A549 (cell line): ENCODE results near the gene NRN1L. TPM values are rescaled to one million over a fixed set of nuclear protein-coding genes. Genes with fewer than 3 reads are reported as not detected.

Experiments
- ATAC-seq, 2 experiments: fragments of 200-7000 bp in 1 of 2; fragments of >200 bp in 1 of 2; cut with Nextera tagmentation in 1 of 2; cut with Tn5 transposase in 1 of 2; 3 replicates each; pipeline versions ENCODE4 v1.8.0 to v1.9.1; 2018 to 2020; ENCODE audit warnings: mild to moderate bottlenecking in 1 of 2, moderate library complexity in 1 of 2
- CTCF ChIA-PET: fragments of 300-600 bp; sonication (Branson Sonifier 250); formaldehyde crosslinking; extraction: SDS; loops from one replicate; lab custom pipeline; 2021; ENCODE audit warnings: antibody characterized with exemption, inconsistent platforms; lab: Yijun Ruan, JAX
- POLR2A ChIA-PET: fragments of 350-600 bp; formaldehyde crosslinking; extraction: SDS; loops from one replicate; lab custom pipeline; 2021; ENCODE audit warnings: antibody characterized with exemption, inconsistent platforms; lab: Yijun Ruan, JAX
- DNase-seq, 2 experiments: peaks; one replicate each; pipeline versions ENCODE4 v3.0.0 to v3.0.0-alpha.2; 2011 to 2016; ENCODE audit warnings: low read depth in 1 of 2, low spot score in 1 of 2
- FAIRE-seq: peaks from 2 replicates; lab custom pipeline; 2011; peaks lifted over from hg19 to GRCh38; lab: Jason Lieb, UNC
- H3K27ac ChIP-seq, 2 experiments: fragments of >200 bp; sonication (Bioruptor Twin); formaldehyde crosslinking; 3 replicates each; pipeline ENCODE4 v1.5.1; 2016 to 2017
- H3K4me1 ChIP-seq: fragments of >200 bp; sonication (Bioruptor Twin); formaldehyde crosslinking; 3 replicates; pipeline ENCODE4 v1.6.1; 2016
- H3K4me2 ChIP-seq: fragments of >200 bp; sonication (Bioruptor Twin); formaldehyde crosslinking; 3 replicates; pipeline ENCODE4 v1.6.1; 2016
- H3K4me3 ChIP-seq: fragments of >200 bp; sonication (Bioruptor Twin); formaldehyde crosslinking; 3 replicates; pipeline ENCODE4 v1.5.1; 2016
- H3K9me3 ChIP-seq: fragments of >200 bp; sonication (Bioruptor Twin); formaldehyde crosslinking; 3 replicates; pipeline ENCODE4 v1.6.1; 2016
- CBX8 ChIP-seq: fragments of 200-600 bp; sonication (generic); IDR thresholded peaks from 2 replicates; pipeline ENCODE4 v1.6.1; 2016
- CEBPB ChIP-seq, 2 experiments: fragments of >200 bp in 1 of 2; sonication (Bioruptor Twin) in 1 of 2; formaldehyde crosslinking in 1 of 2; IDR thresholded peaks; 2 replicates each; pipeline ENCODE4 v1.6.1; 2012 to 2016
- EHF ChIP-seq: fragments of 250-450 bp; sonication (Bioruptor Pico); IDR thresholded peaks from 2 replicates; pipeline ENCODE4 v1.5.0; 2020; ENCODE audit warnings: mild to moderate bottlenecking
- EP300 ChIP-seq, 2 experiments: fragments of >200 bp; sonication (Bioruptor Twin); formaldehyde crosslinking; IDR thresholded peaks; 2 replicates in 1 of 2; 3 replicates in 1 of 2; pipeline ENCODE4 v1.6.1; 2016 to 2017
- FOXS1 ChIP-seq: fragments of 250-450 bp; sonication (Bioruptor Pico); IDR thresholded peaks from 2 replicates; pipeline ENCODE4 v1.5.0; 2020; ENCODE audit warnings: mild to moderate bottlenecking, moderate library complexity
- GATA3 ChIP-seq: IDR thresholded peaks from 2 replicates; pipeline ENCODE4 v1.6.1; 2012; ENCODE audit warnings: borderline replicate concordance
- HOXA7 ChIP-seq: fragments of 250-450 bp; sonication (Bioruptor Pico); IDR thresholded peaks from 2 replicates; pipeline ENCODE4 v1.5.0; 2020; ENCODE audit warnings: mild to moderate bottlenecking, moderate library complexity
- JUN ChIP-seq, 2 experiments: fragments of >200 bp; sonication (Bioruptor Twin); formaldehyde crosslinking; IDR thresholded peaks; 2 replicates in 1 of 2; 3 replicates in 1 of 2; pipeline ENCODE4 v1.6.1; 2016 to 2017
- KDM1A ChIP-seq: fragments of 200-600 bp; sonication (generic); IDR thresholded peaks from 2 replicates; pipeline ENCODE4 v1.6.1; 2016; ENCODE audit warnings: low read depth, mild to moderate bottlenecking
- MAZ ChIP-seq: fragments of 150-350 bp; IDR thresholded peaks from 2 replicates; pipeline ENCODE4 v1.6.1; 2014; ENCODE audit warnings: antibody characterized with exemption, low read depth, low read length, borderline replicate concordance
- NPAS2 ChIP-seq: fragments of 250-450 bp; sonication (Bioruptor Pico); IDR thresholded peaks from 2 replicates; pipeline ENCODE4 v1.8.0; 2022; ENCODE audit warnings: mild to moderate bottlenecking, moderate library complexity, borderline replicate concordance
- PHF8 ChIP-seq: fragments of 200-600 bp; sonication (generic); IDR thresholded peaks from 2 replicates; pipeline ENCODE4 v1.6.1; 2016; ENCODE audit warnings: low read depth, mild to moderate bottlenecking, antibody characterized with exemption, moderate library complexity, borderline replicate concordance
- RAD21 ChIP-seq, 2 experiments: fragments of >200 bp in 1 of 2; sonication (Bioruptor Twin) in 1 of 2; formaldehyde crosslinking in 1 of 2; IDR thresholded peaks in 1 of 2; conservative IDR thresholded peaks in 1 of 2; 2 replicates in 1 of 2; 3 replicates in 1 of 2; pipeline ENCODE4 v1.6.1; 2012 to 2018; ENCODE audit warnings: inconsistent platforms in 1 of 2
- RNF2 ChIP-seq: fragments of 200-600 bp; sonication (generic); IDR thresholded peaks from 2 replicates; pipeline ENCODE4 v1.6.1; 2016; ENCODE audit warnings: low read depth, mild to moderate bottlenecking, antibody characterized with exemption, moderate library complexity, borderline replicate concordance
- TFCP2L1 ChIP-seq: fragments of 250-450 bp; sonication (Bioruptor Pico); IDR thresholded peaks from 2 replicates; pipeline ENCODE4 v1.5.0; 2021; ENCODE audit warnings: mild to moderate bottlenecking
- ZC3H11A ChIP-seq: fragments of 450-650 bp; IDR thresholded peaks from 2 replicates; pipeline ENCODE4 v1.6.1; 2014; ENCODE audit warnings: antibody characterized with exemption, mild to moderate bottlenecking
- ZNF302 ChIP-seq: fragments of 250-450 bp; sonication (Bioruptor Pico); IDR thresholded peaks from 2 replicates; pipeline ENCODE4 v1.9.0; 2021; ENCODE audit warnings: inconsistent platforms, mild to moderate bottlenecking, moderate library complexity
- WGBS: methylation state at CpG from one replicate; pipeline ENCODE4 v1.1.6; 2017; ENCODE audit errors: missing lambda C conversion rate; 5-methylcytosine and 5-hydroxymethylcytosine counted together
- polyA plus RNA-seq, 4 experiments: library from polyadenylated mRNA; depleted of rRNA in 3 of 4; stranded (reverse); fragments of >200 nt; fragmentation: RNase III in 1 of 4; extraction: RNeasy Plus Mini Kit Qiagen cat#74134 plus additional on column Dnase treatment in 1 of 4; gene quantifications; 2 replicates in 3 of 4; 3 replicates in 1 of 4; pipeline ENCODE4 v1.2.3, GENCODE V29; 2011 to 2017
- TF ChIP-seq, protein P1 (sequence below): IDR thresholded peaks from 2 replicates; pipeline ENCODE4 v1.6.1; 2012
- TF ChIP-seq, protein P2 (sequence below): fragments of 450-650 bp; IDR thresholded peaks from 2 replicates; pipeline ENCODE4 v1.6.1; 2014; ENCODE audit warnings: antibody characterized with exemption
- TF ChIP-seq, protein P3 (sequence below): IDR thresholded peaks from 2 replicates; pipeline ENCODE4 v1.6.1; 2012
- TF ChIP-seq, protein P4 (sequence below): fragments of 250-450 bp; sonication (Bioruptor Pico); IDR thresholded peaks from 2 replicates; pipeline ENCODE4 v1.5.0; 2020; ENCODE audit warnings: low read depth, mild to moderate bottlenecking, moderate library complexity
- TF ChIP-seq, protein P5 (sequence below): IDR thresholded peaks from 2 replicates; pipeline ENCODE4 v1.6.1; 2012; ENCODE audit warnings: low read depth, borderline replicate concordance

NRN1L gene
- polyA plus RNA-seq, 2 of the 4 experiments (the other 2 are of a cell fraction), result 0.22 TPM; not detected in 1

DNA sequence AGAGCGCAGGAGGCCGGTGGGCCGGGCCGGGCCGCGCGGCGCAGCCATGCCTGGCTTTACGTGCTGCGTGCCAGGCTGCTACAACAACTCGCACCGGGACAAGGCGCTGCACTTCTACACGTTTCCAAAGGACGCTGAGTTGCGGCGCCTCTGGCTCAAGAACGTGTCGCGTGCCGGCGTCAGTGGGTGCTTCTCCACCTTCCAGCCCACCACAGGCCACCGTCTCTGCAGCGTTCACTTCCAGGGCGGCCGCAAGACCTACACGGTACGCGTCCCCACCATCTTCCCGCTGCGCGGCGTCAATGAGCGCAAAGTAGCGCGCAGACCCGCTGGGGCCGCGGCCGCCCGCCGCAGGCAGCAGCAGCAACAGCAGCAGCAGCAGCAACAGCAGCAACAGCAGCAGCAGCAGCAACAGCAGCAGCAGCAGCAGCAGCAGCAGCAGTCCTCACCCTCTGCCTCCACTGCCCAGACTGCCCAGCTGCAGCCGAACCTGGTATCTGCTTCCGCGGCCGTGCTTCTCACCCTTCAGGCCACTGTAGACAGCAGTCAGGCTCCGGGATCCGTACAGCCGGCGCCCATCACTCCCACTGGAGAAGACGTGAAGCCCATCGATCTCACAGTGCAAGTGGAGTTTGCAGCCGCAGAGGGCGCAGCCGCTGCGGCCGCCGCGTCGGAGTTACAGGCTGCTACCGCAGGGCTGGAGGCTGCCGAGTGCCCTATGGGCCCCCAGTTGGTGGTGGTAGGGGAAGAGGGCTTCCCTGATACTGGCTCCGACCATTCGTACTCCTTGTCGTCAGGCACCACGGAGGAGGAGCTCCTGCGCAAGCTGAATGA lies 42.0 kb upstream of the NRN1L start:
- Histone ChIP-seq H3K4me2 (peak overlapping the region; percentile 87), H3K9me3 (no peaks in the 10 kb centered on the region), H3K27ac (peak overlapping the region; percentile 97 to 98), H3K4me3 (peak overlapping the region; percentile 58), H3K4me1 (peaks cover 33% of the 10 kb centered on the region)
- no peak for FAIRE-seq
- TF ChIP-seq, protein P1, sequence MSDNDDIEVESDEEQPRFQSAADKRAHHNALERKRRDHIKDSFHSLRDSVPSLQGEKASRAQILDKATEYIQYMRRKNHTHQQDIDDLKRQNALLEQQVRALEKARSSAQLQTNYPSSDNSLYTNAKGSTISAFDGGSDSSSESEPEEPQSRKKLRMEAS, result 0 out of 2 replicates have a peak, but pooled peaks have one; percentile 29
- no peak for TF ChIP-seq TFCP2L1 (CRISPR knock-in tag)
- peak in 1 of 2 experiments; percentile 31; a peak in 1 of 5 replicates for TF ChIP-seq JUN (IDR thresholded peaks at IDR 0.05)
- ATAC-seq, result peak in 1 of 2 experiments; percentile 21; a peak in 2 of 6 replicates
- peak in 1 of 2 experiments; percentile 48 for DNase-seq
- CTCF ChIA-PET, result interaction anchor here (1.9 to 4.1 kb wide), 2 partner anchors 27 to 86 kb away, joined by 4 to 38 read pairs; no protein-coding TSS in a partner anchor
- POLR2A ChIA-PET, result interaction anchor here (0.7 kb wide), 1 partner anchor 36 kb away, joined by 3 read pairs; the partner anchor contains the start of gene TSNAXIP1
- WGBS, result 64% methylated on average over 48 of the region's 67 CpGs

DNA sequence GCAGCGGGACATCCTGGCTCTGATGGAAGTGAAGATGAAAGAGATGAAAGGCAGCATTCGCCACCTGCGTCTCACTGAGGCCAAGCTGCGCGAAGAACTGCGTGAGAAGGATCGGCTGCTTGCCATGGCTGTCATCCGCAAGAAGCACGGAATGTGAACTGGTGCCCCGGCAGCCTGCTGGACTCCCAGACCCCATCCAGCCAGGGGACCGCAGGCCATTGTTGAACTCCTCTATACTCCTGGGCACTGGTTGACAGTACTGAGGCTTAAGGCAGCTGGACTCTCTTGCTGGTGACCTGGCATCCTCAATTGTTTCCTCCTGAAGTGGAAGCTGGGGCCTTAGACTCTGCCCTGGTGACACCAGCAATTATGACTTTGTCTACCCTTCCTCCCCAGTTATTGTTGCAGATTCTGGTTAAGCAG lies 41.3 kb upstream of the NRN1L start:
- TF ChIP-seq KDM1A, result no peak
- no peak for TF ChIP-seq GATA3
- TF ChIP-seq ZNF302, result no peak
- no peak for TF ChIP-seq RNF2
- TF ChIP-seq TFCP2L1 (CRISPR knock-in tag), result no peak
- TF ChIP-seq, protein P2, sequence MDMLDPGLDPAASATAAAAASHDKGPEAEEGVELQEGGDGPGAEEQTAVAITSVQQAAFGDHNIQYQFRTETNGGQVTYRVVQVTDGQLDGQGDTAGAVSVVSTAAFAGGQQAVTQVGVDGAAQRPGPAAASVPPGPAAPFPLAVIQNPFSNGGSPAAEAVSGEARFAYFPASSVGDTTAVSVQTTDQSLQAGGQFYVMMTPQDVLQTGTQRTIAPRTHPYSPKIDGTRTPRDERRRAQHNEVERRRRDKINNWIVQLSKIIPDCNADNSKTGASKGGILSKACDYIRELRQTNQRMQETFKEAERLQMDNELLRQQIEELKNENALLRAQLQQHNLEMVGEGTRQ, result no peak
- no peak for TF ChIP-seq HOXA7 (CRISPR knock-in tag)
- TF ChIP-seq, protein P3, sequence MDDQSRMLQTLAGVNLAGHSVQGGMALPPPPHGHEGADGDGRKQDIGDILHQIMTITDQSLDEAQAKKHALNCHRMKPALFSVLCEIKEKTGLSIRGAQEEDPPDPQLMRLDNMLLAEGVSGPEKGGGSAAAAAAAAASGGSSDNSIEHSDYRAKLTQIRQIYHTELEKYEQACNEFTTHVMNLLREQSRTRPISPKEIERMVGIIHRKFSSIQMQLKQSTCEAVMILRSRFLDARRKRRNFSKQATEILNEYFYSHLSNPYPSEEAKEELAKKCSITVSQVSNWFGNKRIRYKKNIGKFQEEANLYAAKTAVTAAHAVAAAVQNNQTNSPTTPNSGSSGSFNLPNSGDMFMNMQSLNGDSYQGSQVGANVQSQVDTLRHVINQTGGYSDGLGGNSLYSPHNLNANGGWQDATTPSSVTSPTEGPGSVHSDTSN, result no peak
- TF ChIP-seq RAD21 (conservative IDR thresholded peaks at IDR 0.05 in 1 of 2, IDR thresholded peaks at IDR 0.05 in 1 of 2), result no peak
- TF ChIP-seq, protein P4, sequence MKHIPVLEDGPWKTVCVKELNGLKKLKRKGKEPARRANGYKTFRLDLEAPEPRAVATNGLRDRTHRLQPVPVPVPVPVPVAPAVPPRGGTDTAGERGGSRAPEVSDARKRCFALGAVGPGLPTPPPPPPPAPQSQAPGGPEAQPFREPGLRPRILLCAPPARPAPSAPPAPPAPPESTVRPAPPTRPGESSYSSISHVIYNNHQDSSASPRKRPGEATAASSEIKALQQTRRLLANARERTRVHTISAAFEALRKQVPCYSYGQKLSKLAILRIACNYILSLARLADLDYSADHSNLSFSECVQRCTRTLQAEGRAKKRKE (CRISPR knock-in tag), result no peak
- no peak for TF ChIP-seq NPAS2 (CRISPR knock-in tag)
- no peak for TF ChIP-seq MAZ
- TF ChIP-seq PHF8, result no peak
- no peak for TF ChIP-seq EHF
- TF ChIP-seq ZC3H11A, result no peak
- TF ChIP-seq, protein P5, sequence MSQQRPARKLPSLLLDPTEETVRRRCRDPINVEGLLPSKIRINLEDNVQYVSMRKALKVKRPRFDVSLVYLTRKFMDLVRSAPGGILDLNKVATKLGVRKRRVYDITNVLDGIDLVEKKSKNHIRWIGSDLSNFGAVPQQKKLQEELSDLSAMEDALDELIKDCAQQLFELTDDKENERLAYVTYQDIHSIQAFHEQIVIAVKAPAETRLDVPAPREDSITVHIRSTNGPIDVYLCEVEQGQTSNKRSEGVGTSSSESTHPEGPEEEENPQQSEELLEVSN, result no peak
- no peak for TF ChIP-seq FOXS1 (CRISPR knock-in tag)
- no peak for TF ChIP-seq EP300 (IDR thresholded peaks at IDR 0.05)
- no peak for TF ChIP-seq CEBPB (IDR thresholded peaks at IDR 0.05)
- TF ChIP-seq CBX8, result no peak
- DNase-seq, result no peak
- POLR2A ChIA-PET, result interaction anchor here (0.7 kb wide), 1 partner anchor 37 kb away, joined by 3 read pairs; the partner anchor contains the start of gene TSNAXIP1
- Histone ChIP-seq H3K4me1 (peaks cover 37% of the 10 kb centered on the region), H3K27ac (peak overlapping the region in 1 of 2 experiments; percentile 97; a peak in 1 of 6 replicates), H3K4me2 (peak overlapping the region; percentile 87), H3K9me3 (no peaks in the 10 kb centered on the region), H3K4me3 (peak overlapping the region; percentile 58)
- WGBS, result 97% methylated on average over 11 of the region's 11 CpGs
- CTCF ChIA-PET, result interaction anchor here (0.8 to 4.1 kb wide), 3 partner anchors 15 to 85 kb away, joined by 3 to 38 read pairs (median 4); no protein-coding TSS in a partner anchor
- ATAC-seq, result no peak
- FAIRE-seq, result no peak
